ENCODE data around the gene COPG1. TPM values are rescaled to one million over a fixed set of nuclear protein-coding genes. Genes with fewer than 3 reads are reported as not detected.

The COPG1 gene
- total RNA-seq, 4 donors from 2014 or later = 72.6 to 124 (median 88.1) TPM

DNA sequence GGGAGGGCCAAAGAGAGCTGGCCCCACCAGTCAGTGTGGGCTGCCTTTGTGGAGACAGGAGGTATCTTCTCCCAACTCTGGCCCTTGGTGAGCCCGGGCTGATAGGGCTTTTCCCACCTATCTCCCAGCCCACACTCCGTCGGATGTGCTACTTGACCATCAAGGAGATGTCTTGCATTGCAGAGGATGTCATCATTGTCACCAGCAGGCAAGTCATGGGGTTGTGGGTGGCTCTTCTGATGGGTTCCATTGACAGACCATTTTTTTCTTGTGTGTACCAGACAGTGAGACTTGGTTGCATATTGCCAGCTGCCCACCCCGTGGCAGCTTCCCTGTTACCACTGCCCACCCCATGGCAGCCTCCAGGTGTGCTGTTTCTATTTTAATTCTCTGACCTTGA is 3.3 kb downstream of the COPG1 start:
- no peak for DNase-seq (ENCODE audit: low spot score in 2 of 2)
- Histone ChIP-seq H3K27me3 (no peaks in the 10 kb centered on the region), H3K27ac (no peak overlapping the region), H3K9me3 (no peaks in the 10 kb centered on the region), H3K4me1 (peaks cover 0 to 38% (median 16%) of the 10 kb centered on the region in 4 donors), H3K4me3 (no peak overlapping the region), H3K36me3 (peaks cover 4 to 62% (median 56%) of the 10 kb centered on the region in 3 donors)
- 91 to 98% methylated on average over 4 of the region's 4 CpGs for WGBS, 2 donors
- TF ChIP-seq EP300 (IDR thresholded peaks at IDR 0.05) (no peak), CTCF (IDR thresholded peaks at IDR 0.05) (no peak), POLR2A (IDR thresholded peaks at IDR 0.05) (no peak)

DNA sequence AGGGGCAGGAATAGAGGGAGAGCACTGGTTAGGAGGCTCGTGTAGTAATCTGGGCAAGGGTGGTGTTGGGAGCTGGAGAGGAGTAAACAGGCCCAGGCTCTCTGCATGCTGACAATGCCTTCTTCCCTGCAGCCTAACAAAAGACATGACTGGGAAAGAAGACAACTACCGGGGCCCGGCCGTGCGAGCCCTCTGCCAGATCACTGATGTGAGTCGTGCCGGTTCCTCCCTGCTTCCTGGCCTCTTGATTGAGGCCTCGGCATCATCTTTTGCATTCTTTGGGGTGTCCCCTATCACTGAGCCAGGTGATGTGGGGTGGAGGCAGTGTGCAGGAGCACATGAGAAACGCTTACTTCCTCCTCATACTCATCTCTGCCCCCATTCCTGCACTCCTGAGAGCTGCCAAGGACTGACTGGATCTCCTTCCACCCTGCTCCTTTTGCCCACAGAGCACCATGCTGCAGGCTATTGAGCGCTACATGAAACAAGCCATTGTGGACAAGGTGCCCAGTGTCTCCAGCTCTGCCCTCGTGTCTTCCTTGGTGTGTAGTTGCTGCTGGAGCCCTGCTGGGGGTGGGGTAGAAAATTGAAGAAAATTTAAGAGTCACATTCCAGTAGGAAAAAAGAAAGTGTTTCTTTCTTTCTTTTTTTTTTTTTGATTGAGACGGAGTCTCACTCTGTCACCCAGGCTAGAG is 5.3 kb downstream of the COPG1 start:
- H3K4me1 ChIP-seq = peaks cover 0 to 27% (median 8%) of the 10 kb centered on the region in 4 donors
- peaks cover 7 to 81% (median 74%) of the 10 kb centered on the region in 3 donors for H3K36me3 ChIP-seq
- H3K27ac ChIP-seq = no peak overlapping the region
- no peak overlapping the region for H3K4me3 ChIP-seq
- H3K9me3 ChIP-seq = no peaks in the 10 kb centered on the region
- no peaks in the 10 kb centered on the region for H3K27me3 ChIP-seq
- DNase-seq (ENCODE audit: low spot score in 2 of 2) = no peak
- TF ChIP-seq POLR2A (IDR thresholded peaks at IDR 0.05) = no peak
- no peak for TF ChIP-seq CTCF (IDR thresholded peaks at IDR 0.05)
- no peak for TF ChIP-seq EP300 (IDR thresholded peaks at IDR 0.05)
- 81 to 86% methylated on average over 12 of the region's 12 CpGs for WGBS, 2 donors

- 85 to 94% methylated on average over 6 of the region's 6 CpGs for WGBS, 2 donors
- Histone ChIP-seq H3K4me3 (no peak overlapping the region), H3K36me3 (peaks cover 7 to 97% (median 88%) of the 10 kb centered on the region in 3 donors), H3K9me3 (no peaks in the 10 kb centered on the region), H3K4me1 (peaks cover 0 to 14% (median 2%) of the 10 kb centered on the region in 4 donors), H3K27ac (no peak overlapping the region), H3K27me3 (no peaks in the 10 kb centered on the region)
- no peak for DNase-seq (ENCODE audit: low spot score in 2 of 2)
- TF ChIP-seq CTCF (IDR thresholded peaks at IDR 0.05) = no peak
- TF ChIP-seq POLR2A (IDR thresholded peaks at IDR 0.05) = no peak
- TF ChIP-seq EP300 (IDR thresholded peaks at IDR 0.05) = no peak
Measured at GRCh38 chr3:129256270-129256669, 6.9 kb downstream of the COPG1 start.

GRCh38 chr3:129257609-129258008 is 8.2 kb downstream of the COPG1 start:
- TF ChIP-seq EP300 (IDR thresholded peaks at IDR 0.05) (no peak), CTCF (IDR thresholded peaks at IDR 0.05) (no peak), POLR2A (IDR thresholded peaks at IDR 0.05) (no peak)
- Histone ChIP-seq H3K27me3 (no peaks in the 10 kb centered on the region), H3K4me3 (no peak overlapping the region), H3K9me3 (no peaks in the 10 kb centered on the region), H3K36me3 (peaks cover 7 to 100% (median 87%) of the 10 kb centered on the region in 3 donors), H3K27ac (no peak overlapping the region), H3K4me1 (peaks cover 0 to 4% (median 0%) of the 10 kb centered on the region in 4 donors)
- no peak for DNase-seq (ENCODE audit: low spot score in 2 of 2)
- WGBS, 2 donors = 89% methylated on average over 11 of the region's 11 CpGs

DNA sequence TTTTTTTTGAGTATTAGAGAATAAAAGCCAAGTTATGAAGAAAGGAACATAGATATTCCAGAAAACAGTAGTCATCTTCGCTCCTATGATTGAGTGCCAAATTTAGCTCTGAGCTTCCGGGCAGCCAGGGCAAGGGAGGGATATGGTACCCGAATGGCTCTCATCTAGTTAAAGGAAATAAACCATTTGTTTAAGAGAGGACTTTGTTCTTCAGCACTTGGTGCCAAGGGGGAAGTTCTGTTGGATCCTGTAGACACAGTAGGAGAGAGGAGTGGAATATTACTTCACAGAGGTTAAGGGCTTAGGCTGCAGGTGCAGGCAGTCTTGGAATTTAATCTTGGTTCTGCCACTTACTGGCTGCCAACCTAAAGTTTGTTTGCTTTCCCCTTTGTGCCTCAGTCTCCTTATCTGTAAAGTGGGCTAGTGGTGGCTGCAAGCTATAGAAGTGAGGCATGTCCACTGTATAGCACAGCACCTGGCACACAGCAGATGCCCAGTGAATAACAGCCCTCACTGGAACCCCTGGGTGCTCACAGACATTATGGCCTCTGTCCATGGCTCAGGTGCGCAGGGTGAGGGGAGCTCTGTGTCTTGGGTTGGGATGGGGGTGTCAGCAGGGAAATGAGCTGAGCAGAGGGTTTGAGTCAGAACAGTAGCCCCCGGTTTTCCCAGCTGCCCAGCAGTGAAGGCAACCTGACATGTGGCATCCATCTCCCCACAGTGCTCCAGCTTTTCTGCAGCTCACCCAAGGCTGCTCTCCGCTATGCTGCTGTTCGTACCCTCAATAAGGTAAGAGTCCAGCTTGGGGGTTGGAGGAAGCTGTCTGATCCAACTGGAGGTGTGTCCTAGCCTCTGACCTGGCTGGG is 10.4 kb downstream of the COPG1 start:
- H3K36me3 ChIP-seq = peaks cover 7 to 100% (median 74%) of the 10 kb centered on the region in 3 donors
- TF ChIP-seq POLR2A (IDR thresholded peaks at IDR 0.05) (no peak), EP300 (IDR thresholded peaks at IDR 0.05) (no peak), CTCF (IDR thresholded peaks at IDR 0.05) (no peak)
- H3K4me1 ChIP-seq = no peaks in the 10 kb centered on the region
- H3K27me3 ChIP-seq = no peaks in the 10 kb centered on the region
- H3K27ac ChIP-seq = no peak overlapping the region
- no peak overlapping the region for H3K4me3 ChIP-seq
- WGBS, 2 donors = 82 to 90% methylated on average over 7 of the region's 7 CpGs
- DNase-seq (ENCODE audit: low spot score in 2 of 2) = no peak
- no peaks in the 10 kb centered on the region for H3K9me3 ChIP-seq
